Occipital lobe (tissue), 2 donors: ENCODE results near the gene CD84. TPM values are rescaled to one million over a fixed set of nuclear protein-coding genes. Genes with fewer than 3 reads are reported as not detected.
A peak's percentile ranks its signal among the peaks of the same experiment; 100 is the strongest.
"Not testable (repeated sequence)": the region's sequence is repeated elsewhere in the genome, so short reads cannot be mapped to it uniquely, and the experiment has no call there.

ENCODE experiments used
- DNase-seq: peaks from one replicate; lab custom pipeline; 2025; lab: John Stamatoyannopoulos, UW
- total RNA-seq: library from RNA; depleted of rRNA; stranded (reverse); fragments of >200 nt; gene quantifications from one replicate; pipeline ENCODE4 v1.2.3, GENCODE V29; 2014

CD84 gene
- total RNA-seq, 1 donor from 2014 or later, result 2.2 TPM

DNA sequence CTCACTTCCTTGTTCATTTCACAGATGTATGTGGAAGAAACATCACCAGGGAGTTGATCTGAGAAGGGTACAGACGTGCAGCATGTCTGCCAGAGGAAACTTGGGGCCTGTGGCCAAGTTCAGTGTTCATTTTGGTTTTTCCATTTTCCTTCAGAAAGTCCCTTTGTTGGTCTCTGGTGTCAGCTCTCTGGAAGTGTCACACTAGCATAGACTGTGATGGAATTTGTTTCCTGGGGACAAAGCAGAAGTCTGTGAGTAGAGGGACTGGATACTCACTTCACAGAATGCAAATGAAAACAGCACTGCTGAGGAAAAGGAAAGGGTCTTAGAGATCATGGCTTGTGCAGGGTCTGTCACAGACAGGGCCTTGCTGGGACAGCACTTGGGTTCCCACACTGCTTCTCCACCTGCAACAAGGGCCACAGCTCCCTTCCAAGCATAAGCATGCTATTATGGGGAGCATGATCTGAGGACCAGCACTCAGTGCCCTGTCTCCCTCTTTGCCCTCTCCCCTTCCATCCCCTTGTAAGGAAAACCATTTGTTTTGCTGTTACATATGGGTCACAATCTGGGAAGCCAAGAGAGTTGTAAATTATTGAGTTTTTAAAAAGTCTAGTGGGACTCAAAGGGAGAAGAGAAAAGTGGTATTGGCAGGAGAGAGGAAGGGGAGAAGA is 31.4 kb upstream of the CD84 start:
- DNase-seq, result no peak

DNA sequence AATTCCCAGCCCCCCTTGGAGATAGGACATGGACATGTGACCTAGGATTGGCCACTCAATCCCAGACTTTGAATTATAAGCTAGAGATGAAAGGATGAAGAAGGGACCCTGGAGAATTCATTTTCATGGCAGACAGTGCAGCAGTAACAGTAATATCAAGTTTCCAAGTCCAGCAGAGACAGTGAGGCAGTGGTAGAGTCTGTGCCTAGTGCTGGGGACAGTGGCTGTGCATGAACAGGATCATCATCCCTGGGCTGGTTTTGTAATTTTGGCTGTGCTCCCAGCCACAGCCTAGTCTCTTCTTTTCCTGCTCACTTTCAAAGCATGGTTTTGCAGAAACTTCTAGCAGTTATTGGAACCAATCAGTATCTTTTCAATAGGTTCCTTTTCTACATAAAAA is 29.6 kb upstream of the CD84 start:
- DNase-seq, result no peak

DNA sequence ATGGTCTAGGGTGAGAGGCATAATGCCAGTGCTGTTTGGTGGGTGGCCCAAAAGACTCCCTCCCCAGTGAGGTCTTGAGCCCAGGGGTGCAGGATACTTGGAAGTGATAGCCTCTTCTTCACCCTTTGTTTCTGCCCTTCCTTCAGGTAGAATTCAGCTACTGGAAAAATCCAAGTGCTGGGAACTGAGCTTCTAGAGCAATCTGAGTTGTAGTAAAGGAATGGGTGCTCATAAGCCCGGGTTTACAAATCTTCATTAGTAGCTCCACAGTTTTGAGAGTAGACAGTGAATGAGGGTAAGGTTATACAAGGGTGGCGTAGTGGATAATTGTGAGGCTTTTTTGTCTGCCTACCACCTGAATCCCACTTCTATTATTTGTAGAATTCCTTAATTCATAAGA is 29.2 kb upstream of the CD84 start:
- DNase-seq, result no peak

DNA sequence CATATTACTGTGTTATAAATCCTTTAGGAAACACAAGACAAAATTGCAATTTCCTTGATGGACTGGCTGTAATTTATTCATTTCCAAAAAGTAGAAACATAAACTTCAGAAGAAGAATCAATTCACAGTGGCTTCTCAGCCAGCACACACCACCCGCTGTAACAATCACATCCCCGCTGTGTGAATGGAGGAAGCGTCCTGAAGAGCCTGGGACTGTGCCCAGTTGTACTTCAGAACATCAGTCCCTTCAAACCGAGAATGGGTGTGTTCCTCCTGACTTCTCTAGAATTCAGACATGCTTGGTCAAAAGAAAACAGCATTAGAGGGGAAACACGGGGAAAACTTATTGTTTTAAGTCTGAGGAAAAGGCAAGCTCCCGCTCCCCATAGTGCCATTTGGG is 28.8 kb upstream of the CD84 start:
- no peak for DNase-seq

DNA sequence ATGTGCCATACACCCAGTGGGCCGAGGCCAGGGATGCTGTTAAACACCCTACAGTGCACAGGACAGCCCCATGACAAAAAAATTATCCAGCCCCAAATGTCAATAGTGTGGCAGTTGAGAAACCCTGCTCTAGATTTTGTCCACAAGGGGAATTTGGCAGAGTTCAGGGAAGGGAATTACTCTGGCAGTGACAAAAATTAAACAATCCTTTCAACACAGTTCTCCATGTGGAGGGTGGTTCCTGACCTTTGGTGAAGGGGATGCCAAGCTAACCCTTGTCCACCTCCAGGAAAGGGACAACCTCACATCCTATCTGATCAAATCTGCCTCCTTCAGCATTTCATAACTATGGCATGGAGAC is 28.4 kb upstream of the CD84 start:
- DNase-seq, result no peak

DNA sequence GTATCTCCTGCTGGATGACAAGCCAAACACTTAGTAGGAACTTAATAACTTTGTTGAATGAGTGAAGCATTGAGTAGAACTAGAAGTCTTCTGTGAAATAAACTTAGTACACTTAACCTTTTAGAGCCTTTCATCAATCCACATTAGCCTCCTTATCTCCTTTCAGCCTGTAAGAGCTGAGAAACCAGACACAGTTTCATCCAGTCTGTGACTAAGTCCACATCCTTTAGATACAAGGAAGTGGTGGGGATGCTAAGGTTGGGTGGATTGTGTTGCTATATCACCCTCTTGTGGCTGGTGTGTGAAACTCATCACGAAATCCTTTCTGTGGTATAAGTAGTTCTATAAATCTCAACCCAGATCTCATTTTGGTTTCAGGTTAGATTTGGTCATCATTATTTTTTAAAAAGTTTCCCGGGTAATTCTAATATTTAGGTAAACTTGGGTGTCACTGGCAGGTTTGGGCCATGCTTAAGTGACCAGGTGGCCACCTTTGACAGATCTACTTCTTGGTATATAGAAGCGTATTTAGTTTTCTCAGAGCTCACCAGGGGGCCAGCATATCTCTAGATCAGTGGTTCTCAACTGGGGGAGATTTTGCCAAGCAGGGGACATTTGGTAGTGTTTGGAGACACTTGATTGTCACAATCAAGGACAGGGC is 27.8 kb upstream of the CD84 start:
- DNase-seq, result peak; percentile 2

DNA sequence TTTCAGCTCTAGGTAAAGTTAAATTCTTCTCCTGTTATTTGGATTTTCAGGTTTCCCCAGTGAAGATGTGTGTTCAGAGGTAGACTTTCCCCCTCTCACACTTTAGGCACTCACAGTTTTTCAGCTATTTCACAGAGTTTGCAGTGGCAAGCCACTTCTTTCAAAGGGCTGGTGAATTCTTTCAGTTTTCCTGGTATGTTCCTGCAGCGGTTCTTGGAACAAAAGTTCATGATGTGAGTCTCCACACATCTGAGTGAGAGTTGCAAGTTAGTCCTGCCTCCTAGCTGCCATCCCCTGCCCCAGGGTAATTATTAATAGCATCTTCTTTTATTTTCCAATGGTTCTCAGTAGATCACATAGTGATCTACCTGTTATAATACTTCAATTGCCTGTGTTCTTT is 27.3 kb upstream of the CD84 start:
- no peak for DNase-seq

DNA sequence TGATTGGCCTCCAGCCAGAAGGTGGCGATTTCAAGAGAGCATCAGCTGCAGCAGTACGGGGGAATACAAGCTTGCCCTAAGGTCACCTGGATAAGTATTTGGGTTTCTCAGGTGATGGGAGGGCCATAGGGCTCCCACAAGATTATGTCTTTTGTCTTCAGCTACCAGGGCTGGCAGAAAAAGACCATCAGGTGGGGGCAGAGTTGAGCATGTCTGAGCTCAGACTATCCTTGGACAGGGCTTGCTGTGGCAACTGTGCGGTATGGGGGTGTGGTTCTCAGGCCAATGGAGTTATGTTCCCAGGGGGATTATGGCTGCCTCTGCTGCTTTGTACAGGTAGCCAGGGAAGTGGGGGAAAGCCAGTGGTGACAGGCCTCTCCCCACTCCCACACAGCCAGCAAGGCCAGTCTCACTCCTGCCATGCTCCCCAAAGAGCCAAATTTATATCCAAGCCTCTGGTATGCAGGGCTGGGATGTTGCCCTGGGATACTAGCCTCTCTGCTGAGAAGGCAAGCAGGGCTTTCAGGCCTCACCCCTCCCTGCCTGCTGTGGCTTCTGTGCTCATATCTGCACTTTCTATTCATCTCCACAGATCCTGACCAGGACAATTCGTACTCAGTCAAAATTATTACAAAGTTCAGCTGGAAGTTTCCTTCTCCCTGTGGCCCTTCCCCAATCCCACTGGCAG is 26.6 kb upstream of the CD84 start:
- no peak for DNase-seq

DNA sequence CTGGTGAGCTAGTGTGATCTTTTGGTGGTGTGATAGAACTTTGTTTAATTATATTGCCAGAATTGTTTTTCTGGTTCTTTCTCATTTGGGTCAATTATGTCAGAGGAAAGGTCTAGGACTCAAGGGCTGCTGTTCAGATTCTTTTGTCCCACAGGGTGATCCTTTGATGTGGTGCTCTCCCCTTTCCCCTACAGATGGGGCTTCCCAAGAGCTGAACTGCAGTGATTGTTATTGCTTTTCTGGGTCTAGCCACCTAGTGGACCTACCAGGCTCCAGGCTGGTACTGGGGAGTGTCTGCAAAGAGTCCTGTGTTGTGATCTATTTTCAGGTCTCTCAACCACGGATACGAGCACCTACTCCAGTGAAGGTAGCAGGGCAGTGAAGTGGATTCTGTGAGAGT is 25.9 kb upstream of the CD84 start:
- no peak for DNase-seq

DNA sequence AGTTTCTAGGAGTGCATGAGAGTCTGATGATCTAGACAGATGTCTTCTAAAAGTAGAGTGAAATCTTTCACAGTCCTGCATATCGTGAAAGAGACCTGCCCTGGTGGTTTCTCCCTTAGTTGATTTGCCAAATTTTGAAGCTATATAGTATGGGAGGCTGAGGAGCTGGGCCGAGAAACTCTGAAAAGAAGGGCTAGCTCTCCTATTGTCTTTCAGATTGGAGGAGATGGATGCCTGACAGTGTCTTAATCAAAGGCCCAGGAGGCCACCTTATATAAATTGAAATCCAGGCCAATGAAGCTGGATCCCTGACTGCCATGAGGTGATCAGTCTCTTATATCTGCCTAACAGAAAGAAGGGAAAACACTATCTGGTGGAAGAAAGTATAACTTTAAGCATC is 18.4 kb upstream of the CD84 start:
- no peak for DNase-seq

DNA sequence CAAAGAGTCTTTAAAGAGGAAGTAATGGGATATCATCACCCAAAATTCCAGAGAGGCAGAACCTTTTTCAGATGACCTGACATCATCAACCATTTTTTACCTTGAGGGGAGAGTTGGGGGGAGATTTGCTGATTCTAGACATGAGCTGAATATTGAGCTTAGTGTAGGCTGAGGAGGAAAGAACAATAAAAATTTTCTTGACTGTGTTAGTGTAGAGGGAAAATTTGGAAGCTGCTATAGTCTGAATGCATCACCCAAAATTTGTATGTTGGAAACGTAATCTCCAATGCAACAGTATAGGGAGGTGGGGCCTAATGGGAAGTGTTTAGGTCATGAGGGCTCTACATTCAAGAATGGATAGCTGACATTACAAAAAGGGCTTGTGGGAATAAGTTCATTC is 17.8 kb upstream of the CD84 start:
- no peak for DNase-seq

DNA sequence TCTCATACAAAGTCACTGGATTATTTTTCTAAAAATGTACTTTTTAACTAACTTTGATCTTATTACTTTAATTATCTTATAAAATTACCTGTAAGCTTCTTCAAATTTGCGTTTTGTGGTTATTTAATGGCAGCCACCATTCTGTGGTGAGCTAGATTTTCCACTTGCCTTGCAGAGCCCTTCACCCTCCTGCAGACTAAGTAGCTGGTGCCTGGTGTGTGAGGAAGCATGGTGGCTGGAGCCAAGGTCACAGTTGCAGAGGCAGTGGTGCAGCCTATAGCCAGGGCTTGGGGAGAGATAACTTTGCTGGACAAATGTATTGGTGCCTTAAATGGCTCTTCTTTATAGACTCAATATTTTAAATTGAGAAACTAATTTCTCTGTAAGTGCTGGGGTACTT is 11.2 kb upstream of the CD84 start:
- no peak for DNase-seq

DNA sequence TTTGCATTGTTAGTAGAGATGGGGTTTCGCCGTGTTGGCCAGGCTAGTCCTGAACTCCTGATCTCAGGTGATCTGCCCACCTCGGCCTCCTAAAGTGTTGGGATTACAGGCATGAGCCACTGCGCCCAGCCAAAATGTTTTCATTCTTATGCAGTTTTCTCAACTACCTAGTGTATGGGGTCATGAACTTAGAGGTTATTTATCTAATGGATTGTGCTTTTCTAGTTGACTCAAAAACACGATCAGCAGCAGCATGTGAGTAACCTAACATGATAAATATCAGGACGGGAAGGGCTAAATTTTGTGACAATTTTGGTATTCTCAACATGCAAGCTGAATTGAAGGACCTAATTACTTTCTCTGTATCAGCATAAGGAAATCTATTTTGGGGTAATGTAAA is 9.2 kb upstream of the CD84 start:
- no peak for DNase-seq

DNA sequence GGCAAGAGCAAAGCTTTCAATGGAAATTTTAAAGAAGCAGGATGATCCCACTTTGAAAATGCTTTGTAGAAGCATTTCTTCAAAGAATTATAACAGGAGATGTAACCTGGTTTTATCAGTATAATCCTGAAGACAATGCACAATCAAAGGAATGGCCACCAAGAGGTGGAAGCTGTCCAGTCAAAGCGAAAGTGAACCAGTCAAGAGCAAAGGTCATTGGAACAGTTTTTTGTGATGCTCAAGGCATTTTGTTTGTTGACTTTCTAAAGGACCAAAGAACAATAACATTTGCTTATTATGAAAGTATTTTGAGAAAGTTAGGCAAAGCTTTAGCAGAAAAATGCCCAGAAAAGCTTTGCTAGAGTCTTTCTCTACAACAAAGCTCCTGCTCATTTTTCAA is 5.5 kb upstream of the CD84 start:
- no peak for DNase-seq

DNA sequence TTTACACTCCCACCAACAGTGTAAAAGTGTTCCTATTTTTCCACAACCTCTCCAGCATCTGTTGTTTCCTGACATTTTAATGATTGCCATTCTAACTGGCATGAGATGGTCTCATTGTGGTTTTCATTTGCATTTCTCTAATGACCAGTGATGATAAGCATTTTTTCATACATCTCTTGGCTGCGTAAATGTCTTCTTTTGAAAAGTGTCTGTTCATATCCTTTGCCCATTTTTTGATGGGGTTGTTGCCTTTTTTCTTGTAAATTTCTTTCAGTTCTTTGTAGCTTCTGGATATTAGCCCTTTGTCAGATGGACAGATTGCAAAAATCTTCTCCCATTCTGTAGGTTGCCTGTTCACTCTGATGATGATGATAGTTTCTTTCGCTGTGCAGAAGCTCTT is 3.7 kb upstream of the CD84 start:
- DNase-seq, result not testable (repeated sequence)

DNA sequence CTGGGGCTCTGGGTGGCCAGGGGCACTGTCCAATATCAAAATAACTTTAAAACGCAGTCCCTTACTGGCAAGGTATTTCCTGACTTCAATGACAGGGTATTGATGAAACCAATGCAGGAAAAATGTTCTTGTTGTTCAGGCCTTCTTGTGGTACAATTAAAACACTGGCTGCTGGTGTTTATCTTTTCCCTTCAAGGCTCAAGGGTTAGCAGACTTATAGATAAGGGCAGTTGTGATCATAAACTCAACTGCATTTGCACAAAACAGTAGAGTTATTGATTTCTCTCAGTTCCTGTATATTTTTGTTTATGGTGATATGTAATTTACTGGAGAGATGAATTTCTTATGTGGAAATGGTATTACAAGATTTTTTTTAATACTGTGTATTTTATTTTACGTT is 2.7 kb upstream of the CD84 start:
- no peak for DNase-seq

DNA sequence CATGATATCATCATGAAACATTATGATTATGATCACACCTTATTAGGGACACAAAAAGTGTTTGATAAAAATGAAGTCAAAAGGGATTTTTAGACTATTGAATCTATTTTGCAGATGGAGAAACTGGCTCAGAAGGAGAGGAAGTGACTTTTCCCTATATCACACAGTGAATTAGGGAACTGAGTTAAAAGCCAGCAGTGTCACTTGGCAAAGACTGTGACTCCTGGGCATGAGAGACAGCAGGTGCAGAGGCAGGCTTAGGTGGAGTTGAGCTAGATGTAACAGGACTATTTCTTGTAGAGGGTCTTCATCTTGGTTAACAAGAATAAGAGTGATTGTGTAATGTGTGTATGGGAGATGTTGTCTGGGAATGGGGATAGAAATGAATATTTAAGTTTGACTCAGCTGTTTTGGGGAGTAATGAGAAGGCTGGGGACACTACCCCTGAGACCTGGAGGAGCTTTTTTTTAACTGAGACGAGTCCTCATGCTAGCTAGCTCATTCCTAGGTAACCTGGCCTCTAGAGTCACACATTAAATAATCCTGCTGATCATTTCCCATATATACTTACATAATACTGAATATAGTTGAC is 1.0 kb upstream of the CD84 start:
- DNase-seq, result no peak

DNA sequence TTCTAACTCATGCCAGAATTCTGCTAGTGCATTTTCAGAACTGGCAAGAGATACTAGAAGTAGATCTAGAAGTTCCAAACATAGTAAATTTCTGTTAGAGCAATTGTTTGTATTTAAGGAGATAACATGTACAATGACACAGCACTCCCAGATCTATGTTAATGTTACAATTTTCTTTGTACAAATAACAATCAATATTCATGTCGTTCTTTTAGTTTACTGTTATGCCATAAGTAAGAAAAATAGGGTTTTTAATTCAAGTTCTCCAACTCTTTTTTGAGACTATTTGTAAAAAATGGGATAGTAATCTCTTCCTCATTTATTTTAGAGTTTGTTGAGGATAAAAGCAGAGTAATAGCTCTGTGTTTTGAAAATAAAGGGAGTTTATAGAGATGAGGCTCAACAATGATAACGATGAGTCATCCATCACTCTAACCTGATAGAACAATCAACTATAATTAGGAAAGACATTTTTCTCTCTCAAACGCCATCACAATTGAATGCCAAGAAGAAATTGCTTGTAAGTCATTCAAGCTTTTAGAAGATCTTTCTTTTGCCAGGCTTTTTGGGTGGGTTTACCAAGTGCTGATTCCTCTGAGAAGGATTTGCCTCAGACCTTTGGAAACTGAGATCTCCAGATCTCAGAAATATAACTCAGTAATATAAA is 638 bp downstream of the CD84 start:
- no peak for DNase-seq

DNA sequence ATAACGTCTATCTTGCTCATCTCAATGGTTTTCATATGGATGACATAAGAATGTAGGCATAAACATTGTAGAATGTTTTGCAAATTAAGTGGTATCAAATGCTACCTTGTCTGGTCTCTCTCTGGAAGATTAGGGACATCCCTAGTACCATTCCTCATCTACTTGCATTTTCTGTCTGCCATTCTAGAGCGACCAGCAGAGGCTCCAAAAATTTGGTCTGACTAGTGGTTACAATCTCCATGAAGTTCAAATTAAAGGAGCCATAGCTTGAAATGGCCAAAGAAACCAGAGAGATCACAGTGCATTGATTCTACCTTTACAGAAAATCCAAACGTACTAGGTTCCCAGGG is 1.1 kb downstream of the CD84 start:
- DNase-seq, result no peak

DNA sequence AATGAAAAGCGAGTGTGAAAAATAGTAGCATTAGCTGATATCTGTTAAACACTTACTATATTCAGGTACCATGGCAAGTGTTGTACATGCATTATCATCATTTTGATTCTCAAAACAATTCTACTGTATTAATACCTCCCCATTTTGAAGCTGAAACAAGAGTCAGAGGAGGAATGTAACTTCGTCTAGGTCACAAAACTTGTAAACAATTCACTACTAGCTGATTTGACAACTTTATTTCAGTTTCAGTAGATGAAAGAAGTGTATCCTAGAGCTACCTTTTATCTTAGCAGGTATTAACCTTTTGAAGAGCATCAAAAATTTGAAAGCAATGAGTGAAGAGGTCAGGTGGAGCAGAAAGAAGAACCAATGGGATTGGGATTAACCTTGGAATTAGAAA is 1.6 kb downstream of the CD84 start:
- DNase-seq, result no peak

DNA sequence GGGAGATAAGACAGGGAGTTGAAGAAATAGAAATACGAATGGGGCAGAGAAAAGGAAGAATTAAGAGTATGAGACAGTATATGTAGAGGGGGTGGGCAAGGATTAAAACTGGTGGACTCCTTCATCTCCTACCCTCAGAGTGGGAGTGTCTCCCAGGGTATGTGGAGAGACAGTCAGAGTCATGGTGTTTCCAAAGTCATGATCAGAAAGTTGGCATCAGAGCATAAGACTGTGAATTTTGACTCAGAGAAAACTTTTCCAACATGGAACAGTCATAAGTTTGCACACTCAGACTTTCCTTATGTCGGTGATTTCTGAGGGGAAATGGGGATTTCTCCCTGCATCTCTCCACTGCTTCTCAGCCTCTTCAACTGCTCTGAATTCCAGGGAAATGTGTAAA is 2.4 kb downstream of the CD84 start:
- no peak for DNase-seq

DNA sequence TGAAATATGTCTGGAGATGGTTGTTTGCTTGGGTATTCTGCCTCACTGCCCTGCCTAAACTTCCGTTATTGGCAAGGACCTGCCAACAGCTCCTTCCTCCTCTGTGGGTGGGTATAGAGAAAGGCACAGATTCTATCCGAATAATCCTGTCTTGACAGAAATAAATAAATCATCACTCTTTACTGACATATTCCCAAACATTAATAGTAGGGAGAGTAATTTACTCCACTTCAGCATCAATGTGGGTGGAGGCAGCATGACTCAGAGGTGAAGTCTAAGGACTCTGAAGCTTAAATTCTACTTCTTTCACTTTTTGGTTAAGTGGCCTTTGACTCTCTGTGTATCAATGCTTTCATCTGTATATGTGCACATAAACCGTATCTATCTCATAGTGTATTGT is 2.9 kb downstream of the CD84 start:
- DNase-seq, result no peak
